Amniotic epithelial cell (primary cell): ENCODE data around the gene PSMB4.

Experiments
- DNase-seq: peaks from one replicate; pipeline ENCODE4 v3.0.0-alpha.2; 2010; ENCODE audit warnings: low read depth

Gene PSMB4

GRCh38 chr1:151443846-151444782 is 44.7 kb downstream of the PSMB4 start:
- DNase-seq = peak; percentile 80

- DNase-seq = no peak
Observed at GRCh38 chr1:151444783-151445177, 45.4 kb downstream of the PSMB4 start.

GRCh38 chr1:151447696-151448095 is 48.3 kb downstream of the PSMB4 start:
- no peak for DNase-seq
